HG02571 (cell line): Measurements from ENCODE around the gene CCDC187.

ENCODE experiments used
- ATAC-seq: cut with Tn5 transposase; IDR thresholded peaks from one replicate; pipeline ENCODE4 v1.9.1; 2021; ENCODE audit warnings: mild to moderate bottlenecking, moderate library complexity; ENCODE audit not compliant: unreplicated experiment

The CCDC187 gene

DNA sequence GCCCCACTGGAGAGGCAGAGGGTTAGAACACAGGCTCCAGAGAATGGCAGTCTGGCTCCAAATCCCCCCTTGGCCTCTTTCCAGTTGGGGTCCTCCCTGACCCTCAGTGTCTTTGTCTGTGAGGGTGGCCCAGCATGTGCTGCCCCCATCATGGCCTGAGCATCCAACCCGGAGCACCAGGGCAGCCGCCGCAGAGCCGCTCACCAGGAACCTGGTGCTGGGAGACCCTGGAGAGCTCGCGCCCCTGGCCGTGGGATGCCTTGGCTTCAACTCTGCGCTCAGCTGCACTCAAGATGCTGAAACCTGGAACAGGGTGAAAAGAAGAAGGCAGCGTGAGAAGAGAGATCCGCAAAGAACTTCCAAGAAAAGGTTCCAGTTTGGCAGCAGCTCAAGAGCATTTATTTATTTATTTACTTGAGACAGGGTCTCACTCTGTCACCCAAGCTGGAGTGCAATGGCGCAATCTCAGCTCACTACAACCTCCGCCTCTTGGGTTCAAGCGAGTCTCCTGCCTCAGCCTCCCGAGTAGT is 3.8 kb downstream of the CCDC187 start:
- no peak for ATAC-seq

DNA sequence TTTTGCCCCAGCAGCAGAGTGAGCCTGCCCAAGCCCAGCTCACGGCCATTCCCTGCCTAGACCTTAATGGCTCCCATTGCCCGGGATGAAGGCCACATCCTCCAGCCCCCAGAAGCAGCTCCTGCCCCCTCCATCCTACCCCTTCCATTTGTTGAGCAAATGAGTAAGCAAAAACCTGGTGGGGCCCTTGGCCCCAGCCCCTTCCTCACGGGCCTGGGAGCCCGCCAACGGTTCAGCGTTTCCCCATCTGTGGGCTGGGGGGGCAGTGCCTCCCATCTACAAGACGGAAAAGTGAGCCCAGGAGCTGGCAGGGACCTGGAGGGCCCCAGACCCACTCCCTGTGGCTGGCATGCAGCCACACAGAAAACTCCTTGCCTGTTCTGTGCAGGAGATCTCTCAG is 4.4 kb downstream of the CCDC187 start:
- ATAC-seq: no peak

DNA sequence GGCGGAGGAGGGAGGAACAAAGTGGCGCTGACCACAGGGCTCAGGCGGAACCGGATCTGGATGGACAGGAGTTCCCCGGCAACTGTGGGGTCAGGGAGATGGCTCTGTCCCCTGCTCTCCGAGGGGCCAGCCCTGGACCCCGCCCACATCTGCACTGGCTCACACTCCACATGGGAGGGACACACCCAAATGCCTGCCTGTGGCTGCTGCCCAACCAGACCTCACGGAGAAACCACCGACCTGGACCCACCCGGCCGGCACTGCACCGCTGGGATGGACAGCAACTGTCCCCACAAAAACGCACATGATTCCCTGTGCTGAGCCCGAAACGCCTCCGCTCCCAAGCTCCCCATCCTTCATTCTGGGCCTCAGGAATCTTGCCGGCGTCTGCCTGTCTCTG is 4.8 kb downstream of the CCDC187 start:
- no peak for ATAC-seq

DNA sequence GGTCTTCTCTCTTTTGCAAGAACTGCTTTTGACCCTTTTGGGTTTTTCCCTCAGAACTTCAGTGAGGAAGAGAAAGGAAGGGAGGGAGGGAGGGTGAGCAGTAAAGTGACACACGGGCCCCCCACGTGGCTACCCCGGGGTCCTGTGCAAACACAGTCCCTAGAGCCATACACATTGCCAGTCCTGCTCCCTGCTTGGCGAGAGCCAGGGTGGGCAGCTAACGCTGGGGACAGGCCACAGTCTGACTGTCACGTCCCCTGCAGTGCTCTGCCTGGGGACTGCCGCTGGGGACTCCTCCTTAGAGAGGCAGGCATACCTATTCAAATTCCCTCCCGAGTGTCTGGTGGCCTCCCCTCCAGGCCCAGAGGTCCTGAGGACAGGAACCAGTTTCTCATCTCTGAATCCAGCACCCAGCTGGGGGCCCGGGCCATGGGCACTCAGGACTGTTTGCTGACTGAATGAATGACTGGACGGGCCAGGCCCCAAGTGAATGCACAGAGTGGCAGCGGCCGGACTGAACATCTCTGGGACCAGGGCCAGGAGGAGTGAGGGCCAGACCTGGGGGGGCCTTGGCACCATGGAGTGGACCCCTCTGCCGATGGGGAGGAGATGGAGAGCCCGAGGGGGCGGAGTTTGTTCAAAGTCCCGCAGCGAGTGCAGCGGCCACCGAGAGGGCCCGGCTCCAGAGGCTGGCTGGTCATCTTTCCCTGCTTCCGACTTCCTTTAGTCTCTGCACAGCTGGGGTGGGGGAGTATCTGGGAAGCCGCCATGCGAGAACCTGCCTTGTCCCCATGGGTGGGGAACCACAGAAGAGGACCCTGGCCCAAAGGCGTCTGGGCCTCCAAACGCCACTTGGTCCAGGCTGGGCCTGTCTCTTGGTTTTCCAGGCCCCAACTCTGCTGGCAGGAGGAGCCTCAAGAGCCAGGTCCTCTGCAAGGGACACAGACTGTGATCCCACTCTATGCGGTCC is 5.8 kb downstream of the CCDC187 start:
- no peak for ATAC-seq

DNA sequence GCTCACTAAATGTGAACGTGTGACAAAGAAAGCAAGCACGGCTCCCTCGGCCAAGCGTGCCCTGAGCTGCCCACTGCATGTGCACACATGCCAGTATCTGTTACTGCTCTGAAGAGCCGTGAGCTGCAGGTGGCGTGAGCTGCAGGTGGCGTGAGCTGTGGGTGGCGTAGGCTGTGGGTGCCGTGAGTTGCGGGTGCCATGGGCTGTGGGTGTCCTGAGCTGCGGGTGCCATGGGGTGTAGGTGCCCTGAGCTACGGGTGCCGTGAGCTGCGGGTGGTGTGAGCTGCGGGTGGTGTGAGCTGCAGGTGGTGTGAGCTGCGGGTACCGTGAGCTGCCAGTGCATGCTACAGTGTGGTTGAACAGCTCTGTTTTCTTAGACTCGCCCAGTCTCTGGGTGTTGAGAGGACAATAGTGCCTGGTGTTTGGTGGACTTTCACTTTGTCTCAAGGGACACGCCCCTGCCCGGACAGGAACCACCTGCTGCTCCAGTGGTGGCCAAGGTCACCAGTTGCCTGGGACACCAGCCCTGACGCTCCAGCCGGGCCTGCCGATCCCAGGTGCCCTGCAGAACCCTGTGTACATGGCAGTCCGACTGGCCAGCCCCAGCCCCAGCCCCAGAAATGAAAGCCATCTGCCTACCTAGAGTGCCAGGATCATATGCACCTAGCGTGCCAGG is 6.7 kb downstream of the CCDC187 start:
- ATAC-seq: no peak

DNA sequence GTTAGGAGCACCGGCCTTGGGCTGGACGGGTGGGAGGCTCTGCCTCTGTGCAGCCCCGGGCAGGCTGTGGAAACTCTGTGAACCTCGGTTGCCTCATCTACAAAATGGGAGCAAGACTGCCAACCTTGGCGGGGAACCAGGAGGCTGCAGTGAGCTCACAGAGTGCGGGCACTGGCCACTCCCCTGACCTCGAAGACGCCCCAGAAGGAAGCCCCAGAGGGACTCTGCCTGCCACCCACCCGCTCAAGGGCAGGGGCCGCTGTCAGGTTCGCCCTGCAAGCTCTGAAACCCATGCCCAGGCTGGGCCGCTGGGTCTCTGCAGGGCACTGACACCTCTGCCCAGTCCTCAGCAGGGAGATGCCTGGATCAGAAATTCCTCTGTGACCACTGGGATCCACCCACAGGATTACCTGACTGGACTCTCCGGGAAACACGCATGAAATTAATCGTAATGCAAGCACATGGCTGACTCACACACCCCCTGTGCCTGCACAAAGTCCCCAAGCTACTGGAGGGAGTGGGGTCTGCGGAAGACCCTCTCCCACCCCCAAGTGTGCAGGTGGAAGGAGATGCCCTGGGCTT is 7.4 kb downstream of the CCDC187 start:
- ATAC-seq: no peak

DNA sequence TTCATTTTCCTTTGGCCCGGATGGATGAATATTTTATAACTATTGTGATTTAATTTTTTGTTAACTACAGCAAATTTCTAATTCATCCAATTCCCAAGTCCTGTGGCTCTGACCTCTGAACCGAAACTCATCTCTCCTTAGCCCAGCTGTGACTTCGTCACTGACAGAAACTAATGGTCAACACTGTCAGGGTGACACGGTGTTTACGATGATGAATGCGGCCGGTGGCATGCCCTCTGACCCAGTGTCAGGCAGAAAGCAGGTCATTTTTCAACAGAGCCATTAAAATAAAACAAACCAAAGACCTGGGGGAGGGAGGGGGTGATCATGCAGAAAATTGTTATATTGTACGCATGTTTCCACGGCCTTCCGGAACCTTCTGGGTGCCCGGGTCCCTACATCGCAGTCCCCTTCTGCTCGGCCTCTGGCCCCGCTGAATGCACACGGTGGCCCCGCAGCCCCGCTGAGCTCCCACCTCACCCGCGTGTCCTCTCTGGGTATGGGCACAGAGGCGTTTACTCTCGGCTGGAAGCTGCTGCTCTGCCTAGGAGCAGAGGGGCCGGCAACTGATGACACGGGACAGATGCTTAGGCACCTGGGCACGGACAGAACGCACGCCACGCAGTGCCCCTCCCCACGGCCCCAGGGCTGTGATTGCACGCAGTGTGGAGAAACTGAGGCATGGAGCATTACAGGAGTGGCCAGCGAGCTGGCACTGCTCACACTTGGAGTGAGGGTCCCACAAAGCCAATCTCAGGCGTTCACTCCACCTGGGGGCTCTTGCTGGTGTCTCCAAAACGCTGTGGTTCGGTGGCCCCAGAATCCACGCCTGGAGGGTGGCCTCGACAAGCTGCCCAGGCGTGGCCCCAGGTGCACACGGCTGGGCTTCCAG is 8.1 kb downstream of the CCDC187 start:
- ATAC-seq: no peak

DNA sequence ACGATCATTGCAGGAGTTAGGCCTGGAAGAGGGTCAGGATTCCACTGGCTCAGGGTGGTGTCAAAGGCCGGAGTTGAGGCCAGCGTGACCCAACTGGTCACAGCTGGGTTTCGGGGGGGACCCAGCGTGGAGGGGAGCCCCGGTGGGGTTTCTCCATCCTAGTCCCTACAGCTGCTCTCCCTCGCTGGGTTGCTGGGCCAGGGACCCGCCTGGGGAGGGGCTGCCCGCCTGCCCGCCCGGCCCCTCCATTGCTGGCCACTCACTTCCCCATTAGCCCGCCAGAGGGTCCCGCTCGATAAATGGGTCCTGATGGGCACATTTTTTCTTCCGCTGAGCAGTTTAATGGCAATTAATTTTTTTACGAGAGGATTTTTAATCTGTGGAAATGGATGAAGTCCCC is 8.8 kb downstream of the CCDC187 start:
- ATAC-seq: no peak

DNA sequence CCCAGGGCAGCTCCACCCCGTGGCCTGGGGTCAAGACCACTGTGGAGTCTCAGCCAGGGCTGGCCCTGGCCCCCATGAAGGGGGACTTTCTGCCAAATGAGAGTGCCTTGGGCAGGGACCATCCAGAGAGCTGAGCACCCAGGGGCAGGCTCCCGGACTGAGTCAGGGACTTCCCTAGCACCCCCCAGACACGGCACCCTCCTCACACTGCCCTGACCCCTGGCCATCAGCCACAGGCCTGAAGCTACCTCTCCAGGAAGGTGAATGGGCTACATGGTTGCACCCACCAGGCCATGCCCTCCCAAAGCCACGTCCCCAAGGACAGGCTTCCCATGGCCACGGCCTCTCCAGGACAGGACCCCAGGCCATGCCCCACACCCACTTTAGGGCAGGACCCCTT is 9.5 kb downstream of the CCDC187 start:
- no peak for ATAC-seq

DNA sequence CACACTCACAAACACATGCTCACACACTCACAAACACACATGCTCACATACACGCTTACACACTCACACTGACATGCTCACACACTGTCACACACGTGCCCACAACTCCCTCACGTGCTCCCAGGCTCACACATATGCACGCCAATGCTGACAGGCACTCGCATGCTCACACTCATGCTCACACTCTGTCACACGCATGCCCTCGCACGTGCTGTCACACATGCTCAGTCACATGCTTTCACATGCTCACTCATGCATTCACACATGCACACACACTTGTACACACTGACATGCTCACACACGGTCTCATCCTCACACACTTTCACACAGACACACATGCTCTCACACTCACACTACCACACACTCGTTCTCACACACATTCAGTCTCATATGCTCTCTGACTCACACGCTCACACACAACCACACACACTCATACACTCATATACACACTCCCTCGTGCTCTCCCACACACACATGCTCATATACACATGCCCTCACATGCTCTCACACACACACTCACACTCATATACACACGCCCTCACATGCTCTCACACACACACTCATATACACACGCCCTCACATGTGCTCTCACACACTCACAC is 10.3 kb downstream of the CCDC187 start:
- no peak for ATAC-seq

DNA sequence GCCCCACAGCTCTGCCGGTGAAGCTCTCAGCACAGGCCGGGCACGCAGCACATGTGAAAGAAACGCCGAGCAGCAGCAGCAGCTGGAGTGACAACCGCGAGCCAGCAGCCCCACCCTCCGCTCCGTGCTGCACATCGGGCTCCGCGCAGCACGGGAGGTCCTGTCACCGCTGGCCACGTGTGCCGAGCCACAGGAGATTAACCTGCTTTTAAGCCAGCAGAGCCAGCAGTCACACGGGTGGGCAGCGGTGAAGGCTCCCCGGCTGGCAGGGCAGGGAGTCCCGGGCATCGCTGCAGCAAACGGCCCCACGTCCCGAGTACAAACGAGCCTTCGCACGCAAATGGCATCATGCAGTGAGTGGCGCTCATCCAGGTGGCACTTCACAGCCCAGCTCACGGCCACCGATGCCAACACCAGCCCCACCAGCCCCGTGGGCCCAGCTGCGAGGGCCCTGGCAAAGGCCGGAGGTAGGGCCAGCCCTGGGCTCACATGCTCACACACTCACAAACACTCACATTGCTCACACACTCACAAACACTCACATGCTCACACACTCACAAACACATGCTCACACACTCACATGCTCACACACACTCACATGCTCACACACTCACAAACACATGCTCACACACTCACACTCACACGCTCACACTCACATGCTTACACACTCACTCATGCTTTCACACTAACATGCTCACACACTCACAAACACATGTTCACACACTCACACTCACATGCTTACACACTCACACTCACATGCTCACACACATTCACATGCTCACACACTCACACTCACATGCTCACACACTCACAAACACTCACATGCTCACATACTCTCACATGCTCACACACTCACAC is 11.1 kb downstream of the CCDC187 start:
- ATAC-seq: no peak

DNA sequence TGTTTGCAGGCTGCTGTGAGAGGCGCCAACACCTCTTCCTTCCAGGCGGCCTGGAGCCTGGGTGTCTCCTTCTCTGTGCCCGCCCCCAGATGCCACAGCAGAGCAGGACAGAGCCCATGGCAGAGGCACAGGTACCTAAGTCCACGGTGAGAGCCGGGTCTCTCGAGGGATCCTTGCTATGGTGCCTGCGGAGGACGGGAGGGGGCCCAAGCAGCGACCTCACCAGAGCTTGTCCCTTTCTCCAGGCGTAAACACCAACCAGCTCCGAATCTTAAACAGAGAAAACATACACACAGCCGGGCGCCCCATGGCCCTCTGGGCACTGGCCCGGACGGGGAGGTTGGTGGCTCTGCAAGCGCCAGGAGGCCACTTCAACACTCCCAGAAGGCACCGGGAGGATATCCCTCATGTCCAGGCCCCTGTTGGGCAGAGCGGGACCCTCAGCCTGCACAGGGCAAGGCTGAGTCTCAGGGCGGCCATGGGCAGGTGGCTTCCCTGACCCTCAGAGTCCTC is 11.8 kb downstream of the CCDC187 start:
- ATAC-seq: no peak

DNA sequence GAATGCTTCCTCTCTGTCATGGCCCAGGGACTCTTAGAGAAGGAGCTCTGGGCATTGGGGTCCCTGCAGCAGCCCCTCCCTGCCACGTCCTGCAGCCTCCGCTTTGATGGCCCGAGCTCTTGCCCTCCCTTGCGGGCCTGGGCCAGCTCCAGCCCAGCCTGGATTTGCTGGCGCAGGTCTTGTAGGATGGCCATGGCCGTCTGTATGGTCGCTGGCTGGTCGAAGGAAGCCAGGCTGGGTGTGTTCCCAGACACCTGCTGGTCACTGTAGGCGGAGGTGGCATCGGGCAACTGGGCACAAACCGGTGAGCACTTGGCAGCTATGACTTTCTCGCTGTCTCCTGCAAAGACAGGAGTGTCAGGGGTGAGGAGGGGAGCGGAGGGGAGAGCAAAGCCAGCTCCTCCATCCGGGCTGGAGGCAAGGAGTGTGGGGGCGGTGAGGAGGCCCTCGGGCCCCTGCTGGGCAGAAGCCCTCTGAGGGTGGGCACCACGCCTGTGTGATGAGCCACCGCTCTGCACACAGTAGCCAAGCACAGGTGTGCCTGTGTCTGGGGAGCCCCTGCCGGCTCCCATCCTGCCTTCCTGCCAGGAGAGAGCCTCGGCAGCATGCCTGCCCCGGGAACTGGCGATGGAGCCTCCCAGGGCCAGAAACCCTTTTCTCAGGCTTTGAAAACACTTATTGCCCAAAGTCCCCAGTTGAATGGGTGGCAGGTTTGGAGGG is 12.4 kb downstream of the CCDC187 start:
- ATAC-seq: no peak

DNA sequence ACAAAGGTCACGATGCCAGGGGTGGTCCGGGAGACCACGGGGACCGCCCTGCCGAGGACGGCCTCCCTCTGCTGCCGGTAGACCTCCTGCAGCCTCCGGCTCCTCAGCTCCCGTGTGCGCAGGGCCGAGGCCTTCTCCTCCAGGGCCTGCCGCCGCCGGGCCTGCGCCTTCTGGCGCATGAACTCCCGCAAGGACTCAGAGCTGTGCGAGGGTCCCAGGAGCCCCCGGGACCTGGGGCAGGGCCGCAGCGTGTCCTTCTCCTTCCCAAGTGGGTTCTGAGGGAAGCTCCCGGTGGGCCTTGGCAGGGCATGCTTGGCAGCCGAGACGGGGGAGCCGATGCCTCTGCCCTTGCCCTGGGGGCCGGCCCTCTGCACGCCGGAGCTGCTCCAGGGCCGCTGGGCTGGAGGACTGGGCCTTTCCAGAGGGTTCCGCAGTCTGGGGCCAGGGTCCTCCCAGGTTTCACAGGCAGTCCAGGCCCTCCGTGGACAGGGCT is 13.3 kb downstream of the CCDC187 start:
- ATAC-seq: no peak

DNA sequence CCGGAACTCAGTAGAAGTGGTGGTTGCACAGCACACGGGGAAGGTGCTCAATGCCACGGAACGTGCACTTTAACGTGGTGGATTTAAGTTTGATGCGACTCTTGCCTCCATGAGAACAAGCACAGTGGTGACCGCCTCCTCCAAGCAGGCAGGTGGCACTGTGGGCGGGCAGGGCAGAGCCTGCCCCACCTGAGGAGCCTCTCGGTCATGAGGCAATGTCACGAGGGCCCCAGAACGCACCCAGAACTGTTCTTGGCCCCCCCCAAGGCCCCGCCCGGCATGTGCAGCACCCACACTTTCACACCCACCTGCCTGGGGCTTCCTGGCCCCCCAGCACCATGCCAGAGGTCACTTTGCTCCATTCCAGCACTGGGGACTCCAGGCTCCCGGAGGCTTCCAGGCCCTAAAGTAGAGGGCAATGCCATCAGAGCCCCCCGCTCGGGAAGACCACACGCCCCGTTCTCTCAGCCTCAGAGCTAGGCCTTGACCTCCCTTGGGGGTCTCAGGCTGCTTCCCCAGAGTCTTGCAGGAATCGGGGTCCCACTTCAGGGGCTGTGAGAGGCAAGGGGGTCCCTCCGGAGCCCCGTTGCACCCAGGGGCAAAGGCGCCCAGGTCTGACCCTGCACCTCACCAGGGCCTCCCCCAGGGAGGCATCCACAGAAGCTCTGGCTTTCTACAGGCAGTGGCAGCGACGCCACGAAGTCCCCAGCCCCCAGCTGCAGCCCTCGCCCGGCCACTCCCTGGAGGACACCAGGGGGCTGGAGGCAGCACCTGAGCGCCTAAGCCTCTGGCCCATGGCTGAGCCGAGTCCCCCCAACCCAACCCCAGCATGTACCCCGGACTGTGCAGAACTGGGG is 14.0 kb downstream of the CCDC187 start:
- ATAC-seq: no peak

DNA sequence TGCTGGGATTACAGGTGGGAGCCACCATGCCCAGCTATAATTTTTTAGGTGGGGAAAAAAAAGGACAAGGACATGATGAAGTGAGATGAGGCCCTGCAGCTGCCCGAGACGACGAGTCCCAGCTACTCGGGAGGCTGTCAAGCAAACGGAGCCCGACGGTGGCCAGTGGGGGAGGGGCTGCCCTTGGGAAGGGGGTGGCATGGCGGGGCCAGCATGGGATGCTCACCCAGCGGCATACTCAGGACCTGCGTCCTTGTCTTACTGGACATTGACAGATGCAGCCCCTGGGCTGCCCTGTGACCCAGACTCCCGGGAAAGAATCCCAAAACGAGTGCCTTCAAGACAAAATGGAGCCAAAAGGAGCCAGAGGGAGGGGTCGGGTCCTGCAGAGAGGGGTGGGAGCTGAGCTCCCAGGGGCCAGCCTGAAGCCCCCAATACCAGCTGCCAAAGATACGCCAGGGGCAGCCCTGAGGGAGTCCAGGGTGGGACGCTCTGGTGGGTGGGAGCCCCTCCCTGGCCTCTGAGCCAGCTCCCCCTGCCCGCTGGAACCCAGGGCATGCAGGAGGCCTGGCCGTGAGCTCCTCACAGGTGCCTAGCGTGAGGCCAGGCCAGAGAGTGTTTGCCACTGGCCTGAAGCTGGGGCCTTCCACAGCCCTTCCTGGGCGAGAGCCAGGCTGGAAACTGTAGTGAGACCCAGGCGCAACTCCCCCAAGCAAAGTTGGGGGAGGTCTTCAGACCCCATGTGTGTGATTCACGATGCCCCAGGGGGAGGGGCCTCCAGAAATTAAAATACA is 15.7 kb downstream of the CCDC187 start:
- ATAC-seq: no peak

DNA sequence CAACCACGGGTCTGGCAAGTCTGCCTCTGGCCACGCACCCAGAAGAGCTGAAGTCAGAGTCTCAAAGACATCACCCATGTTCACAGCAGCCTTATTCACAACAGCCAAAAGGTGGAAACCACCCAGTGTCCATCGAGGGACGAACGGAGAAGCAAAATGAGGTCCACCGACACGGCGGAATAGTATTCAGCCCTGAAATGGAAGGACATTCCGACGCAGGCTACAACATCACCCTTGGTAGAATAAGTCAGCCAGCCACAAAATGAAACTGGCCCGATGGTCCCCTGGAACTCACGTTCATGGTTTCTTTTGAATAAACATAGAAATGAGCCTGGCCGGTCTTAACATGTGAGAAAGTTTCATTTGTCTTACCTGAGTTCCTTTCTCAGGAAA is 16.9 kb downstream of the CCDC187 start:
- ATAC-seq: no peak
